GM12892 (cell line): Measurements from ENCODE around the gene CYP46A1.
"Not testable (repeated sequence)": the region's sequence is repeated elsewhere in the genome, so short reads cannot be mapped to it uniquely, and the experiment has no call there.

Experiments
- DNase-seq: peaks from one replicate; pipeline ENCODE4 v3.0.0; 2011; ENCODE audit not compliant: insufficient read length
- FAIRE-seq: peaks from 2 replicates; lab custom pipeline; 2011; peaks lifted over from hg19 to GRCh38; lab: Jason Lieb, UNC
- POLR2A ChIP-seq: IDR thresholded peaks from 2 replicates; pipeline ENCODE4 v1.6.1; 2011; ENCODE audit warnings: low read depth, low read length, control low read depth
- POLR2AphosphoS5 ChIP-seq: IDR thresholded peaks from 2 replicates; pipeline ENCODE4 v1.6.1; 2011; ENCODE audit warnings: low read depth, low read length, control low read depth
- TAF1 ChIP-seq: IDR thresholded peaks from 2 replicates; pipeline ENCODE4 v1.6.1; 2011; ENCODE audit warnings: low read depth, mild to moderate bottlenecking, control low read depth, low read length, borderline replicate concordance

The CYP46A1 gene

DNA sequence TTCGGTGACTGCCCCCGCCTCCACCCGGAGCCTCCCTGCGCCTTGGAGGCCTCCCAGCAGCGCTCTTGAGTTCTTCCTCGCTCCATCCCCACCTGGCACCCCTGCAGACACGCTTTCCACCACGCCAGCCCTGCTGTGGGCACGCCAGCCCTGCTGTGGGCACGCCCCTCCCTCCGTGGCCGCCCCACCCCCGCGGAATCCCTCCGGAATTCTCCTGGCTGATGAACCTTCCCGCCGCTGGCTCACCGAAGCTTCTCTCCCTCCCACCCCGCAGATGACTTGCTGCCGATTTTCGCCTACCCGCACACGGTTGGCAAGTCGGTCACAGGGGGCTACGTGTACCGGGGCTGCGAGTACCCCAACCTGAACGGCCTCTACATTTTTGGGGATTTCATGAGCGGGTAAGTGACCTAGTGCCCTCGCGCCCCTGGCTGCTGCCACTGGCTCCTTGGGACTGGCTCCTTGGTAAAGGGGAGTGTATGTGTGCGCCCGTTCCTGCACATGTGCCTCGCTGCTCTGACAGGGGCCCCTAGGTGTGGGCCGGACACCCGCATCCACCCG lies 24.0 kb upstream of the CYP46A1 start:
- TF ChIP-seq POLR2AphosphoS5 (no peak), POLR2A (no peak), TAF1 (no peak)
- FAIRE-seq (no peak), DNase-seq (no peak)

DNA sequence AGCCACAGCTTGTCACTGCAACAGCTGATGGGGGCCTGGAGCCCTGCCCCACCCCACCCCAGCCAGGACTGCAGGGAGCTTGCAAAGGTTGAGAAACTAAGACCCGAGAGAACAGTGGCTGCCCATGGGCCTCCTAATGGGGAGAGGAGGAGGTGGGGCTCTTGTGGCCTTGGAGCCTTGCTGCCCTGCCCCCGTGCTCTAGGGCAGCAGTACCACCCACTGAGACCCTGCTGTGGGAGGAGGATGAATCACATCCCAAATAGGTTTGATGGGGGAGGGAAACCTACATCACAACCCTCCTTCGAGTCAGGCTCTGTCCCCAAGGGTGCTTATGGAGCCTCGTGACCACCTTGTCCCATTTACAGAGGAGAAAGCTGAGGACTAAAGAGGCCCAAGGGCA lies 23.3 kb upstream of the CYP46A1 start:
- FAIRE-seq (no peak), DNase-seq (no peak)
- TF ChIP-seq POLR2A, result no peak
- no peak for TF ChIP-seq POLR2AphosphoS5
- TF ChIP-seq TAF1, result no peak

DNA sequence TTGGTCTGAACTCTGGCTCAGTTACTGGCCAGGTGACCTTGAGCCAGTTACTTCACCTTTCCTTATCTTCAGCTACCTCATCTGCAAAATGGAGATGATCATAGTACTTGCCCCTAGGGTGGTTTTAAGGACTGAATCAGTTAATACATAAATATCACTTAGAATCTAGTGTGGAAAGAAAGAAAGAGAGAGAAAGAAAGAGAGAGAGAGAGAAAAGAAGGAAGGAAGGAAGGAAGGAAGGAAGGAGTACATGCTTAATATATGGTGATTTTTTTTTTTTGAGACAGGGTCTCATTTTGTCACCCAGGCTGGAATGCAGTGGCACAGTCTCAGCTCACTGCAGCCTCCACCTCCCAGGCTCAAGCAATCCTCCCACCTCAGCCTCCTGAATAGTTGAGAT lies 22.9 kb upstream of the CYP46A1 start:
- FAIRE-seq, DNase-seq: not testable (repeated sequence)

DNA sequence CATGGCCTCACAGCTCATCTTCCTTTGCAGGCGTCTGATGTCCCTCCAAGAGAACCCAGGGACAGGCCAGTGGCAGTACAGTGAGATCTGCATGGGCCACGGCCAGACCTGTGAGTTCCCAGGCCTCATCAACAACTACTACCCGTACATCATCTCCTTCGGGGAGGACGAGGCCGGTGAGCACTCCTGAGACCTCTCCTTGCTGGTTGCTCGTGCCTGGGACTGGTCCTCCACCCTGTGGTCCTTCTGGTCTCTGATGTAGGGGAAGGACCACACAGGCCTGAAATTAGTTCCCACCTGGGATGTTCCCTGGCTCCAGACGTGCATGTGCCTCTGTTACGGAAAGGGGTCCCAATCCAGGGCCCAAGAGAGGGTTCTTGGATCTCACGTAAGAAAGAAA lies 21.3 kb upstream of the CYP46A1 start:
- no peak for FAIRE-seq
- no peak for DNase-seq
- no peak for TF ChIP-seq POLR2A
- no peak for TF ChIP-seq TAF1
- no peak for TF ChIP-seq POLR2AphosphoS5

DNA sequence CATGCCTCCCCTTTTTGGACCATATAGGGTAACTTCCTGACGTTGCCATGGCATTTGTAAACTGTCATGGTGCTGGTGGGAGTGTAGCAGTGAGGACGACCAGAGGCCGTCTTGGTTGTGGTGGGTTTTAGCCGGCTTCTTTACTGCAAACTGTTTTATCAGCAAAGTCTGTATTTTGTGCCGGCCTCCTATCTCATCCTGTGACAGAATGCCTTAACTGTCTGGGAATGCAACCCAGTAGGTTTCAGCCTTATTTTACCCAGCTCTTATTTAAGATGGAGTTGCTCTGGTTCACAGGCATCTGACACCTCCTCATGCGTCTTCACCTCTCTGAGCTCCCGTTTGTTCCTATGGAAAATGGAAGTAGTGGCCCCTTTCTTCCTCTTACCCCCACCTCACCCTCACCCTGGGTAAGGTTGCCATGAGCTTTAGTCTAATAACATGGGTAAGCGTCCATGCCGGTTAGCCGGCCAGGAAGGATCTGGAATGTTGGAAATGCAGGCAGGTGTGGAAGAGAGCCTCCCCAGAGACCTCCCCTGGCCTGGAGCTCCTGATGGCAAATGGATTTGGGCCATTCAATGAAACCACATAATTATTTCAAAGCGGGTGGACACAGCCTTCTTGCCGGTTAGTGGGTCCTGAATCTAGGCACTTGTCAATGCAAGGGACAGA lies 20.6 kb upstream of the CYP46A1 start:
- DNase-seq (no peak), FAIRE-seq (no peak)
- TF ChIP-seq POLR2A (no peak), POLR2AphosphoS5 (no peak), TAF1 (no peak)

DNA sequence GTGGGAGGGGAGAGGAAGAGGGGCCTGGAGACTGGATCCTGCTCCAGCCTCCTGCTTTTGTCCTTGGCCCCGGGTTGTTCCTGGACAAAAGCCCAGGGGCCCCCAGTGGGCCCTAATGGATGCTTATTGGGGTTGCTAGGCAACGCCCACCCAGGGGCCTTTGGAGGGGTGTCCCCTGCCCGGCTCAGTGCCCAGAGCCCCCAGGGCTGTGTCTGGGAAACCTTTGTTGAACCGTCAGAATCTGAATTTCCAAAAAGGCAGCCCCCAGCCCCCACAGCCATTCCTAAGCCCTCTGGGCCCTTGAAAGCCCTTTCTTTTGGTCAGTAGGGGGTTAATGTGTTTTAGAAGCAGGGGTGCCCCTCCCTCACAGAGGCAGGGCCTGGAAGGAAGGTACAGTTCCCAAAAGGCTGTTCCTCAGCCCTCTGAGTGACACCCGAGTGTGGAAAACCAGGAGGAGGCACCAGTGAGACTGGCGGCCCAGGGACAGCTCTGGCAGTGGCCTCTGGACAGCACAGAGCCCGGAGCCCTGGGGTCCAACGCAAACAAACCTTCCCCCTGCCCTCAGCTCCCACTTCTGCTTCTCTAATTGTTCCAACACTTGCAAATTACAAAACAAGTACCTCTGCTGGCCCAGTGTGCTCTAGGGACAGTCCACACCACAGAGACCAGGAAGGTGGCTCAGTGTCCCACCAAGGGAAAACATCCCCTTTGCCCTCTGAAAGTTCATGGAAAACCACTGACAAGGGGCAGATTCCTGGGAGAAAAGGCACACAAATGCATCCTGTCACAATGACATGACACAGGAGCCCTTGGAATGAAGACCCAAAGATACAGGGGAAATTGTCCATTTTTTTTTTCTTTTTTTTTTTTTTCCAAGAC lies 19.8 kb upstream of the CYP46A1 start:
- no peak for FAIRE-seq
- TF ChIP-seq POLR2AphosphoS5 (no peak), TAF1 (no peak), POLR2A (no peak)
- DNase-seq, result no peak

DNA sequence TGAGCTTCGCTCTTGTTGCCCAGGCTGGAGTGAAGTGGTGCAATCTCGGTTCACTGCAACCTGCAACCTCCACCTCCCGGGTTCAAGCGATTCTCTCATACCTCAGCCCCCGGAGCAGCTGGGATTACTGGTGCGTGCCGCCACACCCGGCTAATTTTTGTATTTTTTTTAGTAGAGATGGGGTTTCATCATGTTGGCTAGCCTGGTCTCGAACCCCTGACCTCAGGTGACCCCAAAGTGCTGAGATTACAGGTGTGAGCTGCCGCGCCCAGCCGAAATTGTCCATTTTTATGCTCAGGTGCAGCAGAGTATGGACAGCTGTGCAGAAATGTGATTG lies 19.2 kb upstream of the CYP46A1 start:
- peak; percentile 67 for FAIRE-seq
- no peak for DNase-seq

DNA sequence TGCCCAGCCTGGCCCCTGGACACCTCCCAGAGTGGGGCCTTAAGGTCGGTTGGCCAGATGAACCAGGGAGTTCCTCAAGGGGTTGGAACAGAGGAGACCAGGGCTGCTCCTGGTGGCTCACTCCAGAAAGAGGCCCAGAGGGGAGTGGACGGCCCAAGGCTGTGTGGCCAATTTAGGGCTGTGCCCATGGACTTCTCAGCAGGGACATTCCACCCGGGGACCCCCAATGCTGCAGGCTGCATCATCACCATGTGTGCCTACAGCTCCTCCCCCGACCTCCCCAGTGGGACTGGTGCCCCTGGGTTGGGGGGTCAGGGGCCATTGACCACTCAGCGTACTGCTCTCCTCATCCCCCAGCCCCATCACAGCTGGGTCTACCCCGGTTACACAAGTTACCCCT lies 17.6 kb upstream of the CYP46A1 start:
- FAIRE-seq (no peak), DNase-seq (no peak)
- TF ChIP-seq POLR2AphosphoS5, result no peak
- TF ChIP-seq TAF1, result no peak
- no peak for TF ChIP-seq POLR2A

More for the DNA sequence above, 19.2 kb upstream of the CYP46A1 start:
- TF ChIP-seq TAF1 (no peak), POLR2AphosphoS5 (no peak), POLR2A (no peak)

DNA sequence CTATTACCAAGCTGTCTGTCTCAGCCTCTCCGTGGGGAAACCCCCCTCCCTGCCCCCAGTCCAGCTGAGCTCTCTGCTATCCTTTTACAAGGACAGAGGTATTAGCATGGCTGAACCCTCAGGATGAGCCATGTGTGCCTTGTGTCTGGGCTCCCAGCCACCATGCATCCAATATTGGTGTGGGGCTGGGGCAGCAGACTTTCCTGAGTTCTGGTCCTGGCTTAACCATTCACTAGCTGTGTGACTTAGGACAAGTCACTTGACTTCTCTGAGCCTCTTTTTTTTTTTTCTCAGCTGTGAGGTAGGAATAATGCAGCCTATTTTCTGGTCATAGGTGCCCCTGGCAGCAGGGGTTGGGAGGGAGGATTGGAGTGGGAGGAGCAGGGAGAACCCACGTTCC lies 17.1 kb upstream of the CYP46A1 start:
- DNase-seq (no peak), FAIRE-seq (no peak)
- TF ChIP-seq TAF1, result no peak
- TF ChIP-seq POLR2A, result no peak
- TF ChIP-seq POLR2AphosphoS5, result no peak

DNA sequence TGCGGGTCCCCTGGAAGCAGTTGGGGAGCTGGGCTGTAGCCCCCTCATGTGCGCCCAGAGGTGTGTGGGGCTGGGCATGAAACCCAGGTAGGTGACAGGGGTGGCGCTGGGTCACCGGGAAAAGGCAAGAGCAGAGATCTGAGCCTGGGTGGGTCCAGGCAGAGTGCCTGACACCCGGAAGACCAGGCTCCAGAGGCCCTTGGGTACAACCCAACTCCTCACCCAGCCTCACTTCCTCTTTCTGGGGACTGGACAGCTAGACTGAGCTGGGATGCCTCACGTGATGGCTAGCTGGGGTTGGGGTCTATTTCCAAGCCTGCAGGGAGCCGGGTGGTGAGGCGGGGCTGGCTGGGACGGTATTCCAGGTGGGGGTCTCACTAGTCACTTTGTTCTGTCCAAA lies 16.3 kb upstream of the CYP46A1 start:
- FAIRE-seq, result no peak
- no peak for TF ChIP-seq POLR2A
- no peak for TF ChIP-seq TAF1
- no peak for TF ChIP-seq POLR2AphosphoS5
- no peak for DNase-seq

DNA sequence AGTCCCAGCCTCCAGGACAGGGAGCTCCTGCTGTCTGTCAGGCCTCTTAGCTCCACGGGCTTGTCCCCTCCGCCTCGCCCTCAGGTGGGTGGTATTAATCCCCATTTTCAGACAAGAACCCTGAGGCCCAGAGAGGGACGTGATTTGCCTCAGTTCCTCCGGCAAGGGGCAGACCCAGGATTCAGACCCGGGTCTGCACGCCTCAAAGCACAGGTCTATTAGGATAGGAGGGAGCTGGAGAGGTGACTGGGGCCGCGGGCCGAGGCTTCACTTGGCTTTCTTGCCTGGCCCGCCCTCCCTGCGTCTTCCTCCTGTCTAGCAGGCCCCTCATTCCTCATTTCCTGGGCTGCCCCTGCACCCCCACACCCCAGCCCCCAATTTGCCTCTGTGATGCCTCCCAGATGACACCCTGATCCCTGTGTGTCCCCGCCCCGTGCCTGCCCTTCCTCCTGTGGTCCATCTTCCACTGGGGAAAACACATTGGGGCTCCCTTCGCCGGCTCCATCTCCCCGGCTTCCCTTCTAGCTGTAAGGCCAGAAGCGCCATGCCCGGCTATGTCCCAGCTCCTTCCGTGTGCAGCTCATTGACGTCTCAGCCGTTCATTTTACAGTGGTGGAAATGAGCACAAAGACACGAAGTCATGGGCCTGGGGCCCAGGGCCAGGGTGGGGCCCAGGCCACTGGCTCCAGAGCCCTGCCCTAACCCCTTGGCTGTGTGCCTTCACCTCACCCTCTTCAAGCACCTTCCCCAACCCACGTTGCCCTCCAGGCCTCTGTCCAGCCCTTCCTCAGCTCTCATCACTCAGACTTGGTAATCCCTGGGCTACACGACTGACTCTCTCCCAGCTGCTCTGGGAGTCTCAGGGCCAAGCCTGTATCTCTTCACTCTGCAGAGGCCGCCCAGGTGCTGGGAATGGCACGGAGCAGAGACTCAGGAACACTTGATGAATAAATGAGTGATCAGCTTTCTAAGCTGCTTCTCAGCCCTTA lies 15.5 kb upstream of the CYP46A1 start:
- FAIRE-seq (no peak), DNase-seq (no peak)
- no peak for TF ChIP-seq POLR2A
- no peak for TF ChIP-seq POLR2AphosphoS5
- TF ChIP-seq TAF1, result no peak
